DND-41 (cell line): ENCODE data around the gene PRR35.
A peak's percentile ranks its signal among the peaks of the same experiment; 100 is the strongest.

ENCODE experiments used
- ATAC-seq: fragments of 200-7000 bp; cut with Tn5 transposase; 3 replicates; pipeline ENCODE4 v1.9.1; 2021; ENCODE audit warnings: low read depth; ENCODE audit not compliant: insufficient read depth
- DNase-seq: peaks from one replicate; pipeline ENCODE4 v3.0.0-alpha.2; 2020
- H2AFZ ChIP-seq: 2 replicates; pipeline ENCODE4 v1.6.0; 2012; ENCODE audit warnings: low read depth, low read length
- H3K27ac ChIP-seq: 2 replicates; pipeline ENCODE4 v1.5.1; 2012; ENCODE audit warnings: low read length, inconsistent platforms
- H3K27me3 ChIP-seq: fragments of 200-600 bp; sonication (generic); 2 replicates; pipeline ENCODE4 v1.6.0; 2012; ENCODE audit warnings: low read length, mild to moderate bottlenecking, inconsistent platforms; ENCODE audit not compliant: insufficient read depth, poor library complexity
- H3K36me3 ChIP-seq: 2 replicates; pipeline ENCODE4 v1.5.1; 2012; ENCODE audit warnings: low read length, inconsistent platforms; ENCODE audit not compliant: insufficient read depth
- H3K4me1 ChIP-seq: 2 replicates; pipeline ENCODE4 v1.5.1; 2012; ENCODE audit warnings: mild to moderate bottlenecking, low read length; ENCODE audit not compliant: insufficient read depth
- H3K4me2 ChIP-seq: 2 replicates; pipeline ENCODE4 v1.6.0; 2012; ENCODE audit warnings: mild to moderate bottlenecking, moderate library complexity, low read length, inconsistent platforms; ENCODE audit not compliant: insufficient read depth
- H3K4me3 ChIP-seq, 2 experiments: fragments of 200-600 bp in 1 of 2; shearing (Covaris generic) in 1 of 2; 2 replicates each; pipeline ENCODE4 v1.5.1; 2012 to 2016; ENCODE audit warnings: inconsistent platforms in 2 of 2, low read length in 2 of 2, mild to moderate bottlenecking in 2 of 2, low read depth in 1 of 2, moderate library complexity in 1 of 2
- H3K79me2 ChIP-seq: 2 replicates; pipeline ENCODE4 v1.6.0; 2012; ENCODE audit warnings: low read length, inconsistent platforms; ENCODE audit not compliant: insufficient read depth
- H3K9ac ChIP-seq: 2 replicates; pipeline ENCODE4 v1.6.0; 2012; ENCODE audit warnings: low read depth, mild to moderate bottlenecking, inconsistent platforms, low read length, moderate library complexity
- H3K9me3 ChIP-seq: 2 replicates; pipeline ENCODE4 v1.5.1; 2012; ENCODE audit warnings: low read length, moderate library complexity, mild to moderate bottlenecking, inconsistent platforms; ENCODE audit not compliant: insufficient read depth, severe bottlenecking
- H4K20me1 ChIP-seq: 2 replicates; pipeline ENCODE4 v1.6.0; 2012; ENCODE audit warnings: low read length; ENCODE audit not compliant: insufficient read depth
- CTCF ChIP-seq: IDR thresholded peaks from 2 replicates; pipeline ENCODE4 v1.5.1; 2012; ENCODE audit warnings: borderline replicate concordance, low read length, moderate library complexity, mild to moderate bottlenecking; ENCODE audit not compliant: poor library complexity, severe bottlenecking; ENCODE audit errors: extremely low read depth
- EZH2 ChIP-seq: IDR thresholded peaks from 3 replicates; pipeline ENCODE4 v1.6.1; 2012; ENCODE audit warnings: borderline replicate concordance, low read depth, mild to moderate bottlenecking, moderate library complexity, low read length, inconsistent platforms; ENCODE audit not compliant: severe bottlenecking

Gene PRR35

GRCh38 chr16:609984-610383, 49.8 kb downstream of the PRR35 start:
- Histone ChIP-seq H3K4me3 (no peak overlapping the region), H2AFZ (no peak overlapping the region), H3K9me3 (no peaks in the 10 kb centered on the region), H3K4me1 (no peaks in the 10 kb centered on the region), H3K9ac (no peak overlapping the region), H3K4me2 (no peak overlapping the region), H4K20me1 (peaks cover 15% of the 10 kb centered on the region; the same call in 1 of the 2 replicates), H3K79me2 (peaks cover 34% of the 10 kb centered on the region), H3K27ac (no peak overlapping the region), H3K27me3 (no peaks in the 10 kb centered on the region), H3K36me3 (no peaks in the 10 kb centered on the region; the same call in 1 of the 2 replicates)
- no peak for ATAC-seq
- DNase-seq = no peak
- TF ChIP-seq CTCF (no peak), EZH2 (no peak)

- no peaks in the 10 kb centered on the region for H3K4me1 ChIP-seq
- DNase-seq (peak; percentile 40), ATAC-seq (peak; percentile 72)
- H3K9me3 ChIP-seq = no peaks in the 10 kb centered on the region
- no peaks in the 10 kb centered on the region for H3K27me3 ChIP-seq
- no peak overlapping the region for H3K27ac ChIP-seq
- no peak overlapping the region for H3K4me3 ChIP-seq
- H4K20me1 ChIP-seq = peaks cover 15% of the 10 kb centered on the region; the same call in 1 of the 2 replicates
- TF ChIP-seq EZH2 (no peak), CTCF (peak; percentile 71)
- no peaks in the 10 kb centered on the region; the same call in 1 of the 2 replicates for H3K36me3 ChIP-seq
- peaks cover 27% of the 10 kb centered on the region for H3K79me2 ChIP-seq
- no peak overlapping the region for H3K9ac ChIP-seq
- H3K4me2 ChIP-seq = no peak overlapping the region
- no peak overlapping the region for H2AFZ ChIP-seq
Measured at GRCh38 chr16:610513-611381, 50.6 kb downstream of the PRR35 start.

GRCh38 chr16:615122-615521, 54.9 kb downstream of the PRR35 start:
- ATAC-seq = no peak
- no peak overlapping the region for H3K27ac ChIP-seq
- H3K36me3 ChIP-seq = no peaks in the 10 kb centered on the region; the same call in 1 of the 2 replicates
- no peaks in the 10 kb centered on the region for H3K27me3 ChIP-seq
- no peak overlapping the region for H3K4me2 ChIP-seq
- no peak overlapping the region for H2AFZ ChIP-seq
- DNase-seq = no peak
- H3K4me1 ChIP-seq = no peaks in the 10 kb centered on the region
- no peak overlapping the region for H3K9ac ChIP-seq
- TF ChIP-seq EZH2 = no peak
- H3K79me2 ChIP-seq = peaks cover 23% of the 10 kb centered on the region
- H3K4me3 ChIP-seq = no peak overlapping the region
- no peaks in the 10 kb centered on the region for H3K9me3 ChIP-seq
- peaks cover 30% of the 10 kb centered on the region for H4K20me1 ChIP-seq
